Activated naive CD8-positive, alpha-beta T cell treated with anti-CD3 and anti-CD28 coated beads, Interleukin-2, amount 10 ng/mL, durations not matched to agents 7 days and 5 days (primary cell): ENCODE results near the gene RNF135. TPM values are rescaled to one million over a fixed set of nuclear protein-coding genes. Genes with fewer than 3 reads are reported as not detected.
"Not testable (repeated sequence)": the region's sequence is repeated elsewhere in the genome, so short reads cannot be mapped to it uniquely, and the experiment has no call there.

Experiments used
- ATAC-seq: fragments of 150-1000 bp; cut with Tn5 transposase; one replicate; pipeline ENCODE4 v1.10.0; 2021; ENCODE audit warnings: low read depth, moderate library complexity
- POLR2A ChIA-PET: fragments of 350-600 bp; sonication (Branson Sonifier 250); formaldehyde crosslinking; loops from one replicate; lab custom pipeline; 2021; ENCODE audit warnings: antibody characterized with exemption; lab: Charles Lee
- DNase-seq: peaks from one replicate; pipeline ENCODE4 v3.0.0; 2021
- H3K27ac Mint-ChIP-seq: one replicate; pipeline ENCODE4 v1.8.0; 2022; ENCODE audit warnings: mild to moderate bottlenecking, mixed read lengths
- H3K27me3 Mint-ChIP-seq: one replicate; pipeline ENCODE4 v1.8.0; 2022; ENCODE audit warnings: mild to moderate bottlenecking, moderate library complexity, mixed read lengths
- H3K36me3 Mint-ChIP-seq: one replicate; pipeline ENCODE4 v1.8.0; 2021; ENCODE audit warnings: mild to moderate bottlenecking, mixed read lengths
- H3K4me1 Mint-ChIP-seq: one replicate; pipeline ENCODE4 v1.8.0; 2021; ENCODE audit warnings: mixed read lengths
- H3K4me3 Mint-ChIP-seq: one replicate; pipeline ENCODE4 v1.8.0; 2022; ENCODE audit warnings: mild to moderate bottlenecking, moderate library complexity, mixed read lengths
- H3K9me3 Mint-ChIP-seq: one replicate; pipeline ENCODE4 v1.8.0; 2021; ENCODE audit warnings: mixed read lengths
- total RNA-seq, 2 experiments: library from RNA; stranded (reverse); gene quantifications; one replicate each; pipeline ENCODE4 v1.2.3, GENCODE V29; 2021

RNF135 gene
- total RNA-seq = 1 to 10 TPM; 8.0 to 8.7 TPM

- peak; percentile 85 for ATAC-seq
- peak; percentile 81 for DNase-seq
- Mint-ChIP-seq H3K27ac (peak within 1 kb of the TSS; percentile 98), H3K9me3 (no peaks in the 10 kb centered on the region), H3K4me3 (peak within 1 kb of the TSS; percentile 99), H3K27me3 (peaks cover 4% of the 10 kb centered on the region), H3K4me1 (peaks cover 32% of the 10 kb centered on the region), H3K36me3 (peaks cover 24% of the 10 kb centered on the region)
- POLR2A ChIA-PET = interaction anchor here (1.5 to 1.8 kb wide), 2 partner anchors 37 to 64 kb away, joined by 8 to 9 read pairs; partner anchors contain the start of gene TEFM
Measured at GRCh38 chr17:30970831-30971567, at the start of gene RNF135. TSS of gene RNF135 (plus strand) at chr17:30971039. CDS start at chr17:30971074, 35 bp downstream.

GRCh38 chr17:30921544-30922196 lies 49.2 kb upstream of the RNF135 start, which contains the start of gene ADAP2:
TSS of gene ADAP2 (plus strand) at chr17:30921945. CDS start at chr17:30922015, 70 bp downstream.
- DNase-seq (peak; percentile 35), ATAC-seq (peak; percentile 41)
- Mint-ChIP-seq H3K36me3 (no peaks in the 10 kb centered on the region), H3K9me3 (no peaks in the 10 kb centered on the region), H3K4me3 (peak within 1 kb of the TSS; percentile 63), H3K27me3 (peaks cover 63% of the 10 kb centered on the region), H3K4me1 (peaks cover 5% of the 10 kb centered on the region), H3K27ac (no peak within 1 kb of the TSS)
- POLR2A ChIA-PET = no interaction called here

- peaks cover 66% of the 10 kb centered on the region for H3K27me3 Mint-ChIP-seq
- no peaks in the 10 kb centered on the region for H3K9me3 Mint-ChIP-seq
- H3K27ac Mint-ChIP-seq = no peak overlapping the region
Measured at GRCh38 chr17:30922235-30923030, 48.4 kb upstream of the RNF135 start.

GRCh38 chr17:30924341-30924740 lies 46.5 kb upstream of the RNF135 start:
- no peak for DNase-seq
- H3K9me3 Mint-ChIP-seq = no peaks in the 10 kb centered on the region
- peaks cover 5% of the 10 kb centered on the region for H3K4me1 Mint-ChIP-seq
- peaks cover 58% of the 10 kb centered on the region for H3K27me3 Mint-ChIP-seq
- H3K27ac Mint-ChIP-seq = no peak overlapping the region
- POLR2A ChIA-PET = no interaction called here
- no peak overlapping the region for H3K4me3 Mint-ChIP-seq
- ATAC-seq = no peak
- no peaks in the 10 kb centered on the region for H3K36me3 Mint-ChIP-seq

More at GRCh38 chr17:30922235-30923030, 48.4 kb upstream of the RNF135 start:
- Mint-ChIP-seq H3K4me3 (peak overlapping the region; percentile 57), H3K36me3 (no peaks in the 10 kb centered on the region), H3K4me1 (peaks cover 5% of the 10 kb centered on the region)
- POLR2A ChIA-PET = no interaction called here
- ATAC-seq (peak; percentile 35), DNase-seq (peak; percentile 36)

GRCh38 chr17:30926516-30926915 lies 44.3 kb upstream of the RNF135 start:
- no peaks in the 10 kb centered on the region for H3K36me3 Mint-ChIP-seq
- peaks cover 48% of the 10 kb centered on the region for H3K27me3 Mint-ChIP-seq
- H3K4me1 Mint-ChIP-seq = peaks cover 5% of the 10 kb centered on the region
- no peak overlapping the region for H3K4me3 Mint-ChIP-seq
- DNase-seq (no peak), ATAC-seq (no peak)
- no peaks in the 10 kb centered on the region for H3K9me3 Mint-ChIP-seq
- POLR2A ChIA-PET = no interaction called here
- no peak overlapping the region for H3K27ac Mint-ChIP-seq

- Mint-ChIP-seq H3K36me3 (no peaks in the 10 kb centered on the region), H3K4me1 (peaks cover 2% of the 10 kb centered on the region), H3K4me3 (no peak overlapping the region), H3K27me3 (peaks cover 44% of the 10 kb centered on the region), H3K27ac (no peak overlapping the region), H3K9me3 (no peaks in the 10 kb centered on the region)
- ATAC-seq (no peak), DNase-seq (no peak)
- POLR2A ChIA-PET = no interaction called here
Measured at GRCh38 chr17:30927756-30928155, 43.1 kb upstream of the RNF135 start.

GRCh38 chr17:30928584-30928983 lies 42.3 kb upstream of the RNF135 start:
- peaks cover 35% of the 10 kb centered on the region for H3K27me3 Mint-ChIP-seq
- POLR2A ChIA-PET = no interaction called here
- no peak overlapping the region for H3K27ac Mint-ChIP-seq
- ATAC-seq (no peak), DNase-seq (no peak)
- H3K4me3 Mint-ChIP-seq = no peak overlapping the region
- no peaks in the 10 kb centered on the region for H3K9me3 Mint-ChIP-seq
- no peaks in the 10 kb centered on the region for H3K4me1 Mint-ChIP-seq
- H3K36me3 Mint-ChIP-seq = no peaks in the 10 kb centered on the region

GRCh38 chr17:30929081-30929633 lies 41.7 kb upstream of the RNF135 start:
- ATAC-seq = no peak
- no peaks in the 10 kb centered on the region for H3K9me3 Mint-ChIP-seq
- peaks cover 30% of the 10 kb centered on the region for H3K27me3 Mint-ChIP-seq
- no peak overlapping the region for H3K4me3 Mint-ChIP-seq
- no peaks in the 10 kb centered on the region for H3K4me1 Mint-ChIP-seq
- H3K27ac Mint-ChIP-seq = no peak overlapping the region
- POLR2A ChIA-PET = no interaction called here
- no peaks in the 10 kb centered on the region for H3K36me3 Mint-ChIP-seq
- no peak for DNase-seq

GRCh38 chr17:30929861-30930260 lies 41.0 kb upstream of the RNF135 start:
- H3K4me3 Mint-ChIP-seq, POLR2A ChIA-PET, H3K9me3 Mint-ChIP-seq, DNase-seq, ATAC-seq, H3K4me1 Mint-ChIP-seq, H3K27ac Mint-ChIP-seq, H3K36me3 Mint-ChIP-seq: not testable (repeated sequence)
- H3K27me3 Mint-ChIP-seq = peaks cover 23% of the 10 kb centered on the region

- no peak for ATAC-seq
- Mint-ChIP-seq H3K27ac (no peak overlapping the region), H3K4me3 (no peak overlapping the region), H3K9me3 (no peaks in the 10 kb centered on the region), H3K4me1 (no peaks in the 10 kb centered on the region), H3K36me3 (no peaks in the 10 kb centered on the region), H3K27me3 (peaks cover 19% of the 10 kb centered on the region)
- no peak for DNase-seq
- POLR2A ChIA-PET = interaction anchor here (0.7 kb wide), 1 partner anchor 10 kb away, joined by 3 read pairs; no protein-coding TSS in a partner anchor
Measured at GRCh38 chr17:30930495-30930894, 40.3 kb upstream of the RNF135 start.

- POLR2A ChIA-PET = interaction anchor here (0.7 kb wide), 1 partner anchor 16 kb away, joined by 5 read pairs; no protein-coding TSS in a partner anchor
- not testable (repeated sequence) for ATAC-seq, H3K9me3 Mint-ChIP-seq
Measured at GRCh38 chr17:30931582-30931981, 39.3 kb upstream of the RNF135 start.

GRCh38 chr17:30933966-30934365 lies 36.9 kb upstream of the RNF135 start:
- Mint-ChIP-seq H3K27ac (no peak overlapping the region), H3K27me3 (peaks cover 10% of the 10 kb centered on the region), H3K4me3 (no peak overlapping the region), H3K4me1 (peaks cover 3% of the 10 kb centered on the region), H3K36me3 (no peaks in the 10 kb centered on the region), H3K9me3 (no peaks in the 10 kb centered on the region)
- ATAC-seq (no peak), DNase-seq (no peak)
- POLR2A ChIA-PET = no interaction called here

More at GRCh38 chr17:30931582-30931981, 39.3 kb upstream of the RNF135 start:
- H3K4me3 Mint-ChIP-seq, H3K4me1 Mint-ChIP-seq, H3K27ac Mint-ChIP-seq, DNase-seq, H3K36me3 Mint-ChIP-seq: not testable (repeated sequence)
- peaks cover 16% of the 10 kb centered on the region for H3K27me3 Mint-ChIP-seq
